HL-60 (cell line): Measurements from ENCODE around the gene CCDC88A.
A peak's percentile ranks its signal among the peaks of the same experiment; 100 is the strongest.

Source experiments
- DNase-seq, 2 experiments: peaks; one replicate each; pipeline ENCODE4 v3.0.0-alpha.2; 2010 to 2020; ENCODE audit warnings: low read depth in 1 of 2, low spot score in 1 of 2
- H3K27ac ChIP-seq: fragments of 250-450 bp; sonication (Bioruptor Pico); replicated peaks from 2 replicates; pipeline ENCODE4 v1.5.1; 2020; ENCODE audit warnings: mild to moderate bottlenecking, moderate library complexity
- H3K27me3 ChIP-seq: fragments of 250-450 bp; sonication (Bioruptor Pico); 2 replicates; pipeline ENCODE4 v1.5.1; 2021; ENCODE audit warnings: mild to moderate bottlenecking, moderate library complexity; ENCODE audit not compliant: insufficient read depth, poor library complexity, severe bottlenecking
- H3K4me3 ChIP-seq: replicated peaks from 2 replicates; pipeline ENCODE4 v1.5.1; 2011; ENCODE audit warnings: mild to moderate bottlenecking, control low read depth, low read length; ENCODE audit not compliant: insufficient read depth
- CTCF ChIP-seq: IDR thresholded peaks from one replicate; pipeline ENCODE4 v1.5.1; 2011; ENCODE audit warnings: low read length, control low read depth, inconsistent platforms; ENCODE audit not compliant: insufficient read depth
- GABPA ChIP-seq: IDR thresholded peaks from 2 replicates; pipeline ENCODE4 v1.6.1; 2012; ENCODE audit warnings: low read depth
- POLR2AphosphoS5 ChIP-seq: IDR thresholded peaks from 2 replicates; pipeline ENCODE4 v1.6.1; 2012; ENCODE audit warnings: low read depth
- REST ChIP-seq: IDR thresholded peaks from 2 replicates; pipeline ENCODE4 v1.6.1; 2012; ENCODE audit warnings: low read depth; ENCODE audit not compliant: insufficient replicate concordance
- SPI1 ChIP-seq: IDR thresholded peaks from 2 replicates; pipeline ENCODE4 v1.6.1; 2012; ENCODE audit warnings: low read depth, mild to moderate bottlenecking, borderline replicate concordance

CCDC88A gene

GRCh38 chr2:55431982-55432627 is 12.4 kb upstream of the CCDC88A start:
- Histone ChIP-seq H3K27ac (no peak overlapping the region), H3K27me3 (no peaks in the 10 kb centered on the region), H3K4me3 (no peak overlapping the region)
- no peak for DNase-seq
- TF ChIP-seq GABPA = no peak
- peak; percentile 8 for TF ChIP-seq CTCF

- Histone ChIP-seq H3K4me3 (no peak overlapping the region), H3K27ac (no peak overlapping the region), H3K27me3 (no peaks in the 10 kb centered on the region)
- TF ChIP-seq REST (no peak), GABPA (no peak), SPI1 (no peak), POLR2AphosphoS5 (no peak), CTCF (no peak)
- no peak for DNase-seq
These were observed 10.7 kb upstream of the CCDC88A start for GRCh38 chr2:55430211-55430975.

- TF ChIP-seq GABPA = no peak
- TF ChIP-seq CTCF = no peak
- DNase-seq = no peak
- H3K27ac ChIP-seq = no peak overlapping the region
- no peaks in the 10 kb centered on the region for H3K27me3 ChIP-seq
- H3K4me3 ChIP-seq = no peak overlapping the region
These were observed 8.6 kb upstream of the CCDC88A start for GRCh38 chr2:55428258-55428657.

GRCh38 chr2:55425431-55425831 is 5.8 kb upstream of the CCDC88A start:
- 0 out of 2 replicates have a peak, but pooled peaks have one; percentile 5 for TF ChIP-seq SPI1
- no peak for TF ChIP-seq CTCF
- Histone ChIP-seq H3K27ac (no peak overlapping the region), H3K27me3 (no peaks in the 10 kb centered on the region), H3K4me3 (no peak overlapping the region)
- peak; percentile 34 to 70 for DNase-seq
